ENCODE results near the gene COX11. TPM values are rescaled to one million over a fixed set of nuclear protein-coding genes. Genes with fewer than 3 reads are reported as not detected.

The COX11 gene
- 29.7 and 37.6 TPM in 2 replicates for total RNA-seq

GRCh38 chr17:54968262-54968987, at the start of gene COX11, which contains the start of gene STXBP4:
Gene COX11, minus strand, starts transcription at chr17:54968654. Its CDS starts 8 bp downstream, at chr17:54968646.
Gene STXBP4, plus strand, starts transcription at chr17:54968765. Its CDS starts 17,455 bp downstream, at chr17:54986220.

Small RNAs within 50 kb of the gene (small RNA-seq; reads per million reads assigned to genes)
- not detected for gene AC007485.1

Other genes starting within 250 kb of the COX11 start
- gene TOM1L1, start 67.8 kb downstream of the COX11 start, total RNA-seq, result 37.3 and 39.8 TPM in 2 replicates
- 18.7 and 18.8 TPM in 2 replicates for gene STXBP4, start 111 bp upstream of the COX11 start, total RNA-seq

Measured in hair follicle dermal papilla cell (primary cell).